H1 (cell line): ENCODE data around the gene SV2B. TPM values are rescaled to one million over a fixed set of nuclear protein-coding genes. Genes with fewer than 3 reads are reported as not detected.
A peak's percentile ranks its signal among the peaks of the same experiment; 100 is the strongest.

Source experiments
- CTCF ChIA-PET: fragments of 300-600 bp; sonication (Branson Sonifier 250); formaldehyde crosslinking; loops from one replicate; lab custom pipeline; 2021; ENCODE audit not compliant: partially characterized antibody; lab: Charles Lee
- POLR2A ChIA-PET: fragments of 300-600 bp; sonication (Branson Sonifier 250); formaldehyde crosslinking; loops from one replicate; lab custom pipeline; 2021; ENCODE audit warnings: inconsistent platforms; ENCODE audit not compliant: partially characterized antibody; lab: Charles Lee
- DNase-seq, 2 experiments: peaks; one replicate each; pipeline versions ENCODE4 v3.0.0 to v3.0.0-alpha.2; 2010 to 2022; ENCODE audit warnings: low spot score in 2 of 2, low read depth in 1 of 2, mixed read lengths in 1 of 2
- FAIRE-seq: peaks from 2 replicates; lab custom pipeline; 2011; peaks lifted over from hg19 to GRCh38; lab: Jason Lieb, UNC
- H2AFZ ChIP-seq: 2 replicates; pipeline ENCODE4 v1.8.1; 2012; ENCODE audit warnings: low read length, inconsistent platforms
- H2AK5ac ChIP-seq: 2 replicates; pipeline ENCODE4 v1.6.1; 2013; ENCODE audit warnings: low read depth, low read length
- H2BK120ac ChIP-seq: replicated peaks from 2 replicates; pipeline ENCODE3; 2013; ENCODE audit warnings: low read depth, low read length, inconsistent platforms
- H2BK12ac ChIP-seq: 2 replicates; pipeline ENCODE4 v1.6.1; 2013; ENCODE audit warnings: low read depth, low read length
- H2BK15ac ChIP-seq: 2 replicates; pipeline ENCODE4 v1.6.1; 2013; ENCODE audit warnings: low read length
- H2BK20ac ChIP-seq: 2 replicates; pipeline ENCODE4 v1.6.1; 2013; ENCODE audit warnings: low read length
- H2BK5ac ChIP-seq: 2 replicates; pipeline ENCODE4 v1.6.1; 2013; ENCODE audit warnings: low read depth, low read length
- H3K14ac ChIP-seq: 2 replicates; pipeline ENCODE4 v1.6.1; 2013; ENCODE audit warnings: inconsistent platforms; ENCODE audit not compliant: insufficient read length
- H3K18ac ChIP-seq: 2 replicates; pipeline ENCODE4 v1.6.1; 2013; ENCODE audit warnings: low read length; ENCODE audit errors: extremely low read depth
- H3K23ac ChIP-seq: 2 replicates; pipeline ENCODE4 v1.6.1; 2013; ENCODE audit warnings: inconsistent platforms; ENCODE audit not compliant: insufficient read length
- H3K23me2 ChIP-seq: 2 replicates; pipeline ENCODE4 v1.6.1; 2013; ENCODE audit warnings: low read depth, low read length
- H3K27ac ChIP-seq: 2 replicates; pipeline ENCODE4 v1.6.1; 2011; ENCODE audit warnings: low read depth, low read length, inconsistent platforms
- H3K27me3 ChIP-seq, 4 experiments: replicated peaks in 1 of 4; 1 replicate in 1 of 4; 2 replicates in 3 of 4; pipeline versions ENCODE4 v1.6.1 to v1.8.1; 2011 to 2013; ENCODE audit warnings: low read length in 3 of 4, mild to moderate bottlenecking in 3 of 4, inconsistent platforms in 2 of 4, mixed read lengths in 2 of 4, moderate library complexity in 1 of 4; ENCODE audit not compliant: control insufficient read depth in 3 of 4, insufficient read depth in 3 of 4; ENCODE audit errors: extremely low read depth in 1 of 4
- H3K36me3 ChIP-seq, 4 experiments: 2 replicates each; pipeline versions ENCODE4 v1.6.1 to v1.8.1; 2011 to 2013; ENCODE audit warnings: mild to moderate bottlenecking in 4 of 4, low read length in 3 of 4, moderate library complexity in 2 of 4, control low read depth in 1 of 4, inconsistent platforms in 1 of 4; ENCODE audit not compliant: insufficient read depth in 4 of 4, control insufficient read depth in 2 of 4
- H3K4ac ChIP-seq: replicated peaks from 2 replicates; pipeline ENCODE3; 2013; ENCODE audit warnings: low read length, low read depth, mixed read lengths, inconsistent platforms; ENCODE audit not compliant: insufficient read length
- H3K4me1 ChIP-seq, 4 experiments: replicated peaks in 1 of 4; 1 replicate in 1 of 4; 2 replicates in 3 of 4; pipeline versions ENCODE4 v1.6.1 to v1.8.1; 2011 to 2013; ENCODE audit warnings: low read length in 3 of 4, inconsistent platforms in 2 of 4, mixed read lengths in 1 of 4; ENCODE audit not compliant: insufficient read depth in 4 of 4, control insufficient read depth in 3 of 4
- H3K4me2 ChIP-seq, 2 experiments: 2 replicates each; pipeline versions ENCODE4 v1.6.1 to v1.8.1; 2011 to 2013; ENCODE audit warnings: low read depth in 2 of 2, low read length in 2 of 2, control low read depth in 1 of 2, inconsistent platforms in 1 of 2, mild to moderate bottlenecking in 1 of 2; ENCODE audit not compliant: insufficient read depth in 1 of 2
- H3K4me3 ChIP-seq, 4 experiments: fragments of 200-600, 300-600 bp in 1 of 4; sonication (generic), shearing (Covaris generic), sonication (Bioruptor Twin) in 1 of 4; 2 replicates each; pipeline versions ENCODE4 v1.5.1 to v1.8.1; 2011 to 2016; ENCODE audit warnings: low read length in 4 of 4, low read depth in 3 of 4, control low read depth in 2 of 4, inconsistent platforms in 2 of 4, mild to moderate bottlenecking in 2 of 4, mixed read lengths in 1 of 4, moderate library complexity in 1 of 4; ENCODE audit not compliant: insufficient read depth in 2 of 4; ENCODE audit errors: extremely low read depth in 1 of 4
- H3K56ac ChIP-seq: replicated peaks from 2 replicates; pipeline ENCODE3; 2013; ENCODE audit warnings: low read depth, mild to moderate bottlenecking, mixed read lengths, low read length, inconsistent platforms; ENCODE audit not compliant: insufficient read length
- H3K79me1 ChIP-seq: 2 replicates; pipeline ENCODE4 v1.6.1; 2013; ENCODE audit warnings: low read depth, low read length, control low read depth
- H3K79me2 ChIP-seq, 2 experiments: 2 replicates each; pipeline versions ENCODE4 v1.6.1 to v1.8.1; 2012 to 2013; ENCODE audit warnings: low read length in 2 of 2, mild to moderate bottlenecking in 2 of 2, inconsistent platforms in 1 of 2; ENCODE audit not compliant: insufficient read depth in 2 of 2, control insufficient read depth in 1 of 2
- H3K9ac ChIP-seq, 4 experiments: replicated peaks in 1 of 4; 1 replicate in 1 of 4; 2 replicates in 3 of 4; pipeline versions ENCODE4 v1.6.1 to v1.8.1; 2011 to 2013; ENCODE audit warnings: low read depth in 3 of 4, low read length in 3 of 4, control low read depth in 2 of 4, mild to moderate bottlenecking in 2 of 4, moderate library complexity in 2 of 4, inconsistent platforms in 1 of 4; ENCODE audit errors: extremely low read depth in 1 of 4
- H3K9me3 ChIP-seq, 2 experiments: 2 replicates each; pipeline versions ENCODE4 v1.6.1 to v1.8.1; 2012 to 2013; ENCODE audit warnings: mild to moderate bottlenecking in 2 of 2, moderate library complexity in 2 of 2, control low read depth in 1 of 2, inconsistent platforms in 1 of 2, low read depth in 1 of 2, low read length in 1 of 2, mixed read lengths in 1 of 2; ENCODE audit not compliant: insufficient read depth in 2 of 2
- H4K20me1 ChIP-seq, 2 experiments: replicated peaks in 1 of 2; 2 replicates each; pipeline versions ENCODE3 to v1.8.1; 2011 to 2013; ENCODE audit warnings: inconsistent platforms in 2 of 2, low read length in 2 of 2, mild to moderate bottlenecking in 1 of 2; ENCODE audit not compliant: insufficient read depth in 2 of 2, control insufficient read depth in 1 of 2
- H4K5ac ChIP-seq: 2 replicates; pipeline ENCODE4 v1.6.1; 2013; ENCODE audit warnings: low read length, low read depth, mixed read lengths, inconsistent platforms; ENCODE audit not compliant: insufficient read length
- H4K8ac ChIP-seq: 2 replicates; pipeline ENCODE4 v1.8.0; 2013; ENCODE audit warnings: mild to moderate bottlenecking, moderate library complexity, low read length, inconsistent platforms; ENCODE audit not compliant: insufficient read depth; ENCODE audit errors: extremely low read depth
- H4K91ac ChIP-seq: replicated peaks from 2 replicates; pipeline ENCODE3; 2013; ENCODE audit warnings: low read length, mixed read lengths, inconsistent platforms; ENCODE audit not compliant: insufficient read length
- BACH1 ChIP-seq: IDR thresholded peaks from 2 replicates; pipeline ENCODE4 v1.6.1; 2012; ENCODE audit warnings: low read length, improper control_type of control experiment
- BRCA1 ChIP-seq: IDR thresholded peaks from 2 replicates; pipeline ENCODE4 v1.6.1; 2012; ENCODE audit warnings: low read depth, low read length, improper control_type of control experiment
- CEBPB ChIP-seq: IDR thresholded peaks from 2 replicates; pipeline ENCODE4 v1.6.1; 2012; ENCODE audit warnings: low read depth, low read length
- HDAC6 ChIP-seq: IDR thresholded peaks from one replicate; pipeline ENCODE4 v1.7.1; 2012; ENCODE audit warnings: low read depth, mild to moderate bottlenecking, inconsistent platforms, low read length, moderate library complexity
- JUN ChIP-seq: IDR thresholded peaks from 2 replicates; pipeline ENCODE4 v1.6.1; 2011; ENCODE audit warnings: low read depth, mild to moderate bottlenecking, improper control_type of control experiment, low read length
- KDM1A ChIP-seq: fragments of 200-600, 300-600 bp; sonication (generic); IDR thresholded peaks from 2 replicates; pipeline ENCODE4 v1.7.1; 2016; ENCODE audit warnings: mild to moderate bottlenecking, low read length, borderline replicate concordance
- NANOG ChIP-seq: IDR thresholded peaks from 2 replicates; pipeline ENCODE4 v1.6.1; 2011; ENCODE audit warnings: low read length, low read depth, mild to moderate bottlenecking, inconsistent platforms; ENCODE audit not compliant: insufficient read depth, poor library complexity, severe bottlenecking
- RXRA ChIP-seq: IDR thresholded peaks from 2 replicates; pipeline ENCODE4 v1.6.1; 2011; ENCODE audit warnings: low read depth, mild to moderate bottlenecking, low read length, moderate library complexity; ENCODE audit not compliant: insufficient read depth
- TAF7 ChIP-seq: optimal IDR thresholded peaks from 2 replicates; pipeline ENCODE3; 2011; ENCODE audit warnings: low read depth, mild to moderate bottlenecking, inconsistent platforms, low read length, moderate library complexity, borderline replicate concordance
- YY1 ChIP-seq: IDR thresholded peaks from 2 replicates; pipeline ENCODE4 v1.6.1; 2011; ENCODE audit warnings: low read depth, mild to moderate bottlenecking, low read length
- WGBS, 2 experiments: shearing (Covaris generic) in 1 of 2; methylation state at CpG; one replicate each; pipeline versions ENCODE4 v1.1.6 to v1.1.7; 2013 to 2015; ENCODE audit warnings: low lambda C conversion rate in 2 of 2, mixed read lengths in 2 of 2, inconsistent platforms in 1 of 2, low coverage in 1 of 2, missing lambda C conversion rate in 1 of 2; ENCODE audit not compliant: insufficient replicate concordance in 2 of 2, insufficient coverage in 1 of 2, insufficient read length in 1 of 2; ENCODE audit errors: extremely low coverage in 1 of 2, missing lambda C conversion rate in 1 of 2; 5-methylcytosine and 5-hydroxymethylcytosine counted together
- polyA plus RNA-seq, 7 experiments: library from polyadenylated mRNA; depleted of rRNA in 3 of 7; stranded (reverse) in 5 of 7; unstranded in 2 of 7; fragments of >200 nt in 5 of 7; fragments of 200-250 nt in 2 of 7; gene quantifications; 1 replicate in 5 of 7; 2 replicates in 1 of 7; 4 replicates in 1 of 7; pipeline versions ENCODE4 v1.2.1 to v1.2.3, GENCODE V29; 2011 to 2013; ENCODE audit warnings: missing spikeins in 2 of 7, mixed read lengths in 2 of 7
- total RNA-seq: library from RNA; stranded (reverse); fragmentation: NEBNext Ultra II Directional; extraction: Animal tissue kit (Norgen Biotek cat#: 25700); gene quantifications from 2 replicates; pipeline ENCODE4 v1.2.1, GENCODE V29; 2021

Gene SV2B
- total and polyA plus RNA-seq, 2 of the 8 experiments (the other 6 are each of a cell fraction or from before 2014, with no cell fraction given), result 0.09 to 0.20 TPM

DNA sequence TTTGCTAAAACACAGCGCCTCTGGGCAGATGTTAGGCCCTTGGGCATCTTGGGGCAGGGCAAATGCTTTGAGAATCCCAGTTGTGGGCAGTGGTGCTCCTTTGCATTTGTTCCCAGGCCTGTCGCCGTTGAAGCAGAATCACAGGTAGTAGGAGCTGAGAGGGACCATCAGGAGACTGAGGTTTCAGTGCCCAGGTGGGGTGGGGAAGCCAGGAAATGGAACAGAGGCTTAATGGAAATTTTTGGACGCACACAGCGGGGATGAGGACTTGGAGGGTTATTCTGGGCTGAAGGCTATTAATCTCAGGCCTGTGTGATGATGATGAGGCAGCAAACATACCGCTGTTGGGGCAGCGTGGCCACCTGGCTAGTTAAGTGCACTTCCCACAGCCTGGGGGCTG lies 99.5 kb downstream of the SV2B start:
- H2AK5ac ChIP-seq, result no peak overlapping the region
- no peak overlapping the region for H2BK120ac ChIP-seq
- H3K56ac ChIP-seq, result no peak overlapping the region
- no peak overlapping the region for H3K14ac ChIP-seq
- no peak overlapping the region for H3K4me3 ChIP-seq
- POLR2A ChIA-PET, result no interaction called here
- no peak overlapping the region for H4K91ac ChIP-seq
- 89% methylated on average over 7 of the region's 7 CpGs; no CpG with 5 or more reads in 1 of the 2 experiments for WGBS, 2 experiments
- no peak overlapping the region for H3K4ac ChIP-seq
- H3K23me2 ChIP-seq, result no peaks in the 10 kb centered on the region; the same call in 1 of the 2 replicates
- H3K79me2 ChIP-seq, result no peaks in the 10 kb centered on the region
- peaks cover 0 to 5% (median 0%) of the 10 kb centered on the region in 4 experiments; a peak in 2 of 7 replicates for H3K4me1 ChIP-seq
- H3K79me1 ChIP-seq, result no peaks in the 10 kb centered on the region
- no peaks in the 10 kb centered on the region for H3K36me3 ChIP-seq
- H4K8ac ChIP-seq, result no peak overlapping the region
- no peak overlapping the region for H2BK5ac ChIP-seq
- H2BK20ac ChIP-seq, result no peak overlapping the region
- no peaks in the 10 kb centered on the region; a peak in 2 of 7 replicates for H3K27me3 ChIP-seq
- no peak overlapping the region for H2BK12ac ChIP-seq
- no peaks in the 10 kb centered on the region for H3K9me3 ChIP-seq
- H4K5ac ChIP-seq, result no peak overlapping the region
- TF ChIP-seq RXRA (no peak), BACH1 (no peak), KDM1A (no peak), NANOG (no peak), TAF7 (no peak), CEBPB (no peak), YY1 (no peak), BRCA1 (no peak), HDAC6 (no peak), JUN (no peak)
- H2AFZ ChIP-seq, result no peak overlapping the region
- no peak overlapping the region for H3K4me2 ChIP-seq
- DNase-seq (peak in 1 of 2 experiments; percentile 33), FAIRE-seq (no peak)
- no peak overlapping the region for H3K23ac ChIP-seq
- H3K9ac ChIP-seq, result no peak overlapping the region
- no peak overlapping the region for H3K27ac ChIP-seq
- no peaks in the 10 kb centered on the region for H4K20me1 ChIP-seq
- H3K18ac ChIP-seq, result no peak overlapping the region; the same call in 1 of the 2 replicates
- CTCF ChIA-PET, result interaction anchor here (0.6 kb wide), 1 partner anchor 1301 kb away, joined by 3 read pairs; no protein-coding TSS in a partner anchor
- H2BK15ac ChIP-seq, result no peak overlapping the region
